ENCODE results near the gene XPO5. TPM values are rescaled to one million over a fixed set of nuclear protein-coding genes. Genes with fewer than 3 reads are reported as not detected.
"Not testable (repeated sequence)": the region's sequence is repeated elsewhere in the genome, so short reads cannot be mapped to it uniquely, and the experiment has no call there.

The XPO5 gene
- total RNA-seq, 1 donor from 2014 or later, result 32.8 TPM

DNA sequence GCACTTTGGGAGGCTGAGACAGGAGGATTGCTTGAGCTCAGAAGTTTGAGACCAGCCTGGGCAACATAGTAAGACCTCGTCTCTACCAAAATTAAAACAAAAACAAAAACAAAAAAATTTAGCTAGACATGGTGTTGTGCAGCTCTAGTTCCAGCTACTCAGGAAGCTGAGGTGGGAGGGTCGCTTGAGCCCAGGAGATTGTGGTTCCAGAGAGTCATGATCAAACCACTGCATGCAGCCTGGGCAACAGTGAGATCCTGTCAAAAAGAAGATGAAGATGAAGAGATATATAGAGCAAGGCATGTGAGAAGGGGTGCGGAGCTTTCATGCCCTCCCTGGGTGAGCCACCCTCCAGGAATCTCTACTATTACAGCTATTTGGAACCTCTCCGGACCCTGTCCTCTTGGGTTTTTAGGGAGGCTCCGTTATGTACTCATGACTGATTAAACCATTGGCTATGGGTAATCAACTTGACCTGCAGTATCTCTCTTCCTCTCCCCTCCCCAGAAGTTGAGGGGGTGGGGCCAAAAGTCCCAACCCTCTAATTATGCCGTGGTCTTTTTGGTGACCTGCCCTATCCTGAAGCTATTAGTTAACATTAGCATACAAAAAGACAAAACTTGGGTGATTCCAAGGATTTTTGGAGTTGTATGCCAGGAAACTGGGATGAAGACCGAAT lies 9.2 kb upstream of the XPO5 start:
- DNase-seq (ENCODE audit: low read depth, low spot score), result no peak

DNA sequence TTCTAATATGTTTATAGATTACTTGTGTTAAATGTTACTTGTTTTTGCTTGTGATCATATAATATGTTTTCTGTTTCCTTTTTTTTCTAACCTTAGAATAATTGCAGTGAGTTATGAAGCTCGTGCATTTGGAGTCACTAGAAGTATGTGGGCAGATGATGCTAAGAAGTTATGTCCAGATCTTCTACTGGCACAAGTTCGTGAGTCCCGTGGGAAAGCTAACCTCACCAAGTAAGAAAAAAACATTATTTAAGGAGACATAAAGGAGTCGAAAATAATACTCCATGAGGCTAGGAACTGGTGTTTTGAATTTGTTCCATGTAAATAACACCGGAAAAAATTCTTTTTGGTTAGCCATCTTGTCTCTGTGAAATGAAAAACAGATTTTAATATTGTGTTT lies 7.1 kb upstream of the XPO5 start:
- DNase-seq (ENCODE audit: low read depth, low spot score), result no peak

DNA sequence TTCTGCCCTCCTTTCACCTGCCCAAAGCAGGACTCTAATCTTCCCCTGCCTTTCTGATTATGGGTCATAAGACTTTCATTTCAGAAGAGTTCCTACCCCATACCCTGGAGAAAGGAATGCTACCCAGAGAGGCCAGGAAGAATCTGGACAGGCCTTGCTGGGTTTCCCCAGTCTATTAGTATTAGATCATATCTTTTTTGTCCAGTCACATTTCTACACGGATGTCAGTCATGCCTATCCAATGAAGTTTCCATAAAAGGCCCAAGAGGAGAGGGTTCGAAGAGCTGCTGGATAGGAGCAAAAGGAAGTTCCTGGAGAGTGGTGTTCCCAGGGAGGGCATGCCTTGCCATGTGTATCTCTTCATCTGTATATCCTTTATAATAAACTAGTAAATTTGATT lies 3.3 kb upstream of the XPO5 start:
- no peak for DNase-seq (ENCODE audit: low read depth, low spot score)

DNA sequence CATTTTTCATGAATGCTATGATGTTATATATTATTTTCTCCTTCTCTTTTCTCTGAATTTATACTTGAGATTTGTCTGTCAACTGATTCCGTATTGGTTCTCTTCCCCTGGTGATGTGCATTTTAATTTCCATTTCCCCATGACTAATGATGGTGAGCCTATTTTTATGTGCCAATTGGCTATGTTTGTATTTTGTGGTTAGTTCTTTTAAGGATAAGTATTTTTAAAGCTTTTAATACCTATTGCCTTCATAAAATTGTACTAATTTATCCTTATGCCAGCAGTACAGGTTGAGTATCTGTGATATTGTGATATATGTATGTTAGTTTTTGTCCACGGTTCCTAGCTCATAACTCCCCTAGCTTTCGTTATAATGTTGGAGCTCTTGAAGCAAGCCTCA lies 2.9 kb upstream of the XPO5 start:
- no peak for DNase-seq (ENCODE audit: low read depth, low spot score)

DNA sequence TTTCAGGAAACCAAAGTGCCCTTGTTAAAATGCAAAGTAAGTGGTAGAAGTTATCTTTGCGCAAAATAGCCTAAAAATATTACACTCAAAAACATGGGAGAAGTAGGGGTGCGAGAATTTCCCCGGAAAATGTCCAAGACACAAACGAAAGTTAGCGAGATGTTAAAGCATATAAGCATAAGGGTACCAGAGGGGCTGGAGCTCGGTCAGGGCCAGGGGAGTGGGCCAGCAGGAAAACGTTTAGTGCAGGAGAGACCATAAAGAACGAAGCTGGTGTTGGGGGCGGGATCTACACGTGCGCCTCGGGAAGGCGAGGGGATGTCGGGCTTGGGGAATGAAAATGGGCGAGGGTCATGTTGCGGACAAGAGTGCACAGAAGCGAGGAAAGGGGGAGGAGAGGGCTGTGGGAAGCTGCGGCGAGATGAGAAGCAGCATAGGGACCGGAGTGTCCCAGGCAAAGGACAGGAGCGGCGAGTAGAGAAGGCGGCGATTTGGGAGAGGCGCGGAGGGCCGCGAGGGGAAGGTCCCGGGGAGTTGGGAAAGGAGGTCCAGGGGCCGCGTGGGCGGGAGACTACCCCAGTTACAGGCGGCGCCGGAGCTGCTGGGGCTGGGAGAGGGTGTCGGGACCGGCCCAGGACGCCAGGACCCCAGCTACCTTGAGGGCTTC lies 600 bp downstream of the XPO5 start:
- DNase-seq (ENCODE audit: low read depth, low spot score), result no peak

DNA sequence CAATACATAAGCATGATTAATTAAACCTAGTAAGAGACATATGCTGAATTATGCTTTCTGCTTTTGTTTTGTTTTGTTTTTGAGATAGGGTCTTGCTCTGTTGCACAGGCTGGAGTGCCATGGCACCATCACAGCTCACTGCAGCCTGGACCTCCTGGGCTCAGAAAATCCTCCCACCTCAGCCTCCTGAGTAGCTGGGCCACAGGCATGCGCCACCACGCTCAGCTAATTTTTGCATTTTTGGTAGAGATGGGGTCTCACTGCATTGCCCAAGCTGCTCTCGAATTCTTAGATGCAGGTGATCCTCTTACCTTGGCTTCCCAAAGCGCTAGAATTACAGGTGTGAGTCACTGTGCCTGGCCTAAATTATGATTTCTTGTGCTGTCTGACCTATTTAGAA lies 3.8 kb downstream of the XPO5 start:
- DNase-seq (ENCODE audit: low read depth, low spot score), result no peak

DNA sequence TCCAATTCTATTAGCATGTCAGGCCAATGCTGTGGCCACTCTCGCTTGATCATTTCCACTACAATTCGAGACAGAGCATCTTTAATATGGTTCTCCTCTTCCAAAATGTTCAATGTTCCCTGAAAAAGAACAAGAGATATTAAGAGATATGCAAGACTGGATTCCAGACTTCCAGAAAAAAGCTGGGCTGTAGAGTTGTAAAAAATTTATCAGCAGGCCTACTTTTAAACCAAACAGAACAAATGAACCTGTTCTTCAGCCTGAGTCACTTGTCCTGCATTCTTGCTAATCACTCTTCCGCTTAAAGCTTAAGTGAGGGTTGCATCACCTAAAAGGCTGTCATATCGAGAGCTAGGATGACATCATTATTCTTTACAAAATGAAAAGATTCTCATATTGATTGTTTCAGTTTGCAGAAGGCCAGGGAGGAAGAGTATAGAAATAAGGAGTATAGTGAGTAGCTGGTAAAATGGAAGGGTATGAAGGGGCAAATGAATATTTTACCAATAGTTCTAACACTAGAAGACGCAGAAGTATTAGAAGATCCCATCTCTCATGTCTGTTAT lies 4.9 kb downstream of the XPO5 start:
- DNase-seq (ENCODE audit: low read depth, low spot score), result no peak

DNA sequence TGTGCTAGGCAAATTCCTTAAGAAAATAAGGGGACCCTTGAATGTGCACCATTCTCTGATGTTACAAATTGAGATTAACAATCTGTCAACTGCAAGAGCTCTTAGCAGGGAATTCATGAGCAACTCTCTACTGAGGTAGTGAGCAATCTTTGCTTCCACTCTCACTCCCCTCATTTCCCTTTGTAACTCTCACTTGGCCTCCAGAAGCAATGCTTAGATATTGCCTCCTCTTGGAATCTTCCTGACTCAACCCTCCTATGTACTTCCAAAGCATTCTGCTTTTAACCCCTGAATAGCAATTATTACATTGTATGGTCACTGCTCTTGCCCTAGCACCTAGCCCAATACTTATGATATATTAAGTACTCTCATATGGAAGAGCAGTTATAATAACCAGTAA lies 16.5 kb downstream of the XPO5 start:
- DNase-seq (ENCODE audit: low read depth, low spot score), result no peak

DNA sequence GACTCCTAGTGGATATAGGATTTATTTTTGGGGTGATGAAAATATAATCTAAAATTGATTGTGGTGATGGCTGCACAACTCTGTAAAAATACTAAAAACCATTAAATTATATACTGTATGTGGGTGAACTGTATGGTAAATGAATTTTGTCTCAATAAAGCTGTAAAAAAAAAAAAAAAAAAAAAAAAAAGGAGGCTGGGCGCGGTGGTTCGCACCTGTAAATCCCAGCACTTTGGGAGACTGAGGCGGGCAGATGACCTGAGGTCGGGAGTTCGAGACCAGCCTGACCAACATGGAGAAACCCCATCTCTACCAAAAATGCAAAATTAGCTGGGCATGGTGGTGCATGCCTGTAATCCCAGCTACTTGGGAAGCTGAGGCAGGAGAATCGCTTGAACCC lies 18.2 kb downstream of the XPO5 start:
- DNase-seq (ENCODE audit: low read depth, low spot score), result not testable (repeated sequence)

DNA sequence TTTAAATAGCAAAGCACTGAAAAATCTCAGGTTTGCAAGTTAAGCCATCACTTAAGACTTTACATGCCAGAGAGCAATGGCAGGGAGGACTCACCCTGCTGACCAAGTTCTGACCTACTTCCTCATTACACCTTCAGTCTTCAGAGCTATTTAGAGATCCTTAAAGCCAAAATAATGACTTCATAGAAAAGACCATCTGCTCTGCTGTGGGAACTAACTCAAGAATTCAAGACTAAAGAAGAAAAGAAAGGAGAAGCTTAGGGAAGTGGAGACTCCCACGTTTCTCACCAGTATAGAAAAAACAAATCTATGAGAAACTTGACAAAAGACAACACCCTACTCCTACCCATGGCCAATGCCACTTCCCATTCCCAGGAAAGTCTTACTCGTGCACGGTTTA lies 28.6 kb downstream of the XPO5 start:
- no peak for DNase-seq (ENCODE audit: low read depth, low spot score)

DNA sequence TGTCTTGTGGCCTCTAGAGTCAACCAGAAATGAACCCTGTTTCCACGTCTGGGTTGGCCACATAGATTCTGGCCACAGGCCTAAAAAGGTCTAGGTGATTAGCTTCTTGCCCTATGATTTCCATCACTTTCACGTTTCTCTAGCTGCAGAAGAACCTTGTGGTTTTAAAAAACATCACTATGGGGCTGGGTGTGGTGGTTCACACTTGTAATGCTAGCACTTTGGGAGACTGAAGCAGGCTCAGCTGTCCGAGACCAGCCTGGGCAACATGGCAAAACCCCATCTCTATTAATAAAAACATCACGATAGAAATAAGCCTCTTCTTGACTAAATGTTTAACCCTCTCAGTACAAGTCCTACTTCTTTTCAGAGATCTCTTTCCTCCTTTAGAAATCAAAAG lies 31.4 kb downstream of the XPO5 start:
- DNase-seq (ENCODE audit: low read depth, low spot score), result no peak

DNA sequence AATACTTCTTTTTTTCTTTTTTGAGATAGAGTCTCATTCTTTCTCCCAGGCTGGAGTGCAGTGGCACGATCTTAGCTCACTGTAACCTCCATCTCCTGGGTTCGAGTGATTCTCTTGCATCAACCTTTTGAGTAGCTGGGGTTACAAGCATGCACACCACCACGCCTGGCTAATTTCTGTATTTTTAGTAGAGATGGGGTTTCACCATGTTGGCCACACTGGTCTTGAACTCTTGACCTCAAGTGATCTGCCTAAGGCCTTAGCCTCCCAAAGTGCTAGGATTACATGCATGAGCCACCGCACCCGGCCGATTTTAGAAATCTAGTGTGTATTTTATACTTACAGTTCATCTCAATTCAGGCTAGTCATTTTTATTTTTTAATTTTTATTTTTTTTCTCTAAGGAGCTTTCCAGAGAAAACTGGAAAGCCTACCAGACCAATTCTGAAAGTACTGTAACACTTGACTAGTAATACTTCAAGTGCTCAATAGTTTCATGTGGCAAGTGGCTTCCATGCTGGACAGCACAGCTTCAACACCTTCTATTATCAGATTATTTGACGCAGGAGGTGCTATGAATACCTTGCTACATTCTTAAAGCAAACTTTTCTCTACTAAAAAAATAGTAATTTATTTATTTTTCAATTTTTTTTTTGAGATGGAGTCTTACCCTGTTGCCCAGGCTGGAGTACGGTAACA lies 33.9 kb downstream of the XPO5 start:
- DNase-seq (ENCODE audit: low read depth, low spot score), result no peak

DNA sequence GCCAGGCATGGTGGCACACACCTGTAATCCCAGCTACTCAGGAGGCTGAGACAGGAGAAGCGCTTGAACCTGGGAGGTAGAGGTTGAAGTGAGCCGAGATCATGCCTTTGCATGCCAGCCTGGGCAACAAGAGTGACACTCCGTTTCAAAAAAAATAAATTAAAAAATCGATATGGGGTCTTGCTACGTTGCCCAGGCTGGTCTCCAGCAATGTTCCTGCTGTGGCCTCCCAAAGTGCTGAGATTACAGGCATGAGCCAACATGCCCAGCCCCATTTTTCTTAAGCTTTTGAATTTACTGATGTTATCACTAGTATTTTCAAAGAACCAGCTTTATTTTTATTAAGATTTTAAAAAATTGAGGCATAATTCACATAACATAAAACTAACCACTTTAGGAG lies 35.3 kb downstream of the XPO5 start:
- no peak for DNase-seq (ENCODE audit: low read depth, low spot score)

DNA sequence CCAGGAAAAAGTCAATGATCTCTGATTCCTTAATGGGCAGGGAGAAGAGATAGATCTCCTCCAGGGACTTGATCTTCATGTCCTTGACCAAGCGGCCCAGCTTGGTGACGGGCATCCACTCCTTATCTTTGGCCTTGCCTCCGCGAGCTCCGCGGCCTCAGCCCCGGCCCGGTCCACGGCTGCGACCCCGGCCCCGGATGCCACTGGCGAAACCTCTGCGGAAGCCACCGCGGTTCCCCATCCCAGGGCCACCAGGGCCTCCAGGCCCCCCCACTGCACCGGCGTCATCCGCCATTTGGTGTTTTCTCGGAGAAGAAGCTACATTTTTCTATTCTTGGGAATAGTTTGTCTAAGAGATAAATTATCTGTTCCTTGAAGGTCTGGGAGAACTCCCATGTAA lies 36.4 kb downstream of the XPO5 start:
- not testable (repeated sequence) for DNase-seq (ENCODE audit: low read depth, low spot score)

DNA sequence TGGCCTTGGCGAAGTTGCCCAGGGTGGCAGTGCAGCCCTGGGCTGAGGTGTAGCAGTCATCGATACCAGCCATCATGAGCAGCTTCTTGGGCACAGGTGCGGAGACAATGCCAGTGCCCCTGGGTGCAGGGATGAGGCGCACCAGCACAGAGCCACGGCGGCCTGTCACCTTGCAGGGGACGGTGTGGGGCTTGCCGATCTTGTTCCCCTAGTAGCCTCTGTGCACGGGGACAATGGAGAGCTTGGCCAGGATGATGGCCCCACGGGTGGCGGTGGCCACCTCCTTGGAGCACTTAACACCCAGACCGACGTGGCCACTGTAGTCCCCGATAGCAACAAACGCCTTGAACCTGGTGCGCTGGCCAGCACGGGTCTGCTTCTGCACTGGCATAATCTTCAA lies 36.9 kb downstream of the XPO5 start:
- not testable (repeated sequence) for DNase-seq (ENCODE audit: low read depth, low spot score)

DNA sequence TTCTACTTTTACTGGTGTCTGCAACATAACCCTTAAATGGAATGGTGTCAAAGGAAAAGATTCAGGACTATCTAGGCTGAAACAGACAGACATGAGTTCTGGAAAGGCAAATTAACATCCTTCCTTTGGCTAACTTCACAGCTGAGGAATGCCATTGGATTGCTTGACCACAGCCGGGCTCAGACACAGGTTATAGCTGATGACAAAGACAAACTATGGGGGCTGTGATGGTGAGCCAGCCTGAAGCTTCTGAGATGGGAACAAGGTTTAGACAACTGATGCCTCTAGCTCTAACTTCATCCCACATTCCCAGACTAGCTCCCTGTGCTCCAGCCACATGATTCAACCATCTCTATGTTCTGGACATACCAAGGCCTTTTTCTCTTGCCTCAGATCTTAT lies 43.6 kb downstream of the XPO5 start:
- no peak for DNase-seq (ENCODE audit: low read depth, low spot score)

DNA sequence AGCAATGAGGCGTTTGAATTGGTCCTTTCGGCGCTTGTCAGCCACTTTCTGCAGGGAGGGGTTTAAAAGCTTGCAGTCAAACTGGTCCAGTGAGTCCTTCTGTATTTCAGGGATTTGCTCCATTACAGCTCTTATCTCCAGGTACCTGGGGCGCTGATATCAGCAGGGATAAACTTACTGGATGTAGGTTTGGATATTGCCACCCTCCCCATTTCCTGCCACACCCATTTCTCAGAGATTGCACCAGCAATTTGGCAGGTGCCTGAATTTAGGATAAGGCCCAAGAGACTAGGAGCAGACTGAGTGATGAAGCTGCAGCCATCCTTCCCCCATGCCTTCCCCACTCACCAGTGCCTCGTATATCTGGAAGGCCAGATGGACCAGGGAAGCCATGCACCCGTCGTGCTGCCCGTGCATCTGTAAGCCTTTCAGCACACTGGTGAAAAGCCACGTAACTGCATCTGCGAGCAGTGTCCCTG lies 51.3 kb downstream of the XPO5 start:
- DNase-seq (ENCODE audit: low read depth, low spot score), result no peak

DNA sequence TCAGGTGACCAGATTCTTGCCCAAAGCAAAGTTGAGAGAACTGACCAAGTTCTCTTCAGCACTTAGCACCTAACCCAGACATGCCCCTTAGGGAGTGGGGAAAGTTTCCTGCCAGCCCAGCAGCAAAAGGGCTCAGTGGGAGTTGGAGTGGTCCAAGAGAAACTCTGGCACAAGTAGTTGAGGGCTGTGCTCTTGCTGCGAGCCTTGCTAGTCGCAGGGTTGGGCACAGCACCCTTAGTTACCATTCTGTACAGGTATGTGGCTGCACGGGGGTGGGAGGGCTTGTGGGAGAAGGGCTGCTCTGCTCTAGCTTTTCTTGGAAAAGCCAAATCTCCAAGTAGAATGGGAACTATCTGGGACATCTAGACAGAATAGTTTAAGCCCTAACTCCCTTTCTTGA lies 52.6 kb downstream of the XPO5 start:
- DNase-seq (ENCODE audit: low read depth, low spot score), result no peak

DNA sequence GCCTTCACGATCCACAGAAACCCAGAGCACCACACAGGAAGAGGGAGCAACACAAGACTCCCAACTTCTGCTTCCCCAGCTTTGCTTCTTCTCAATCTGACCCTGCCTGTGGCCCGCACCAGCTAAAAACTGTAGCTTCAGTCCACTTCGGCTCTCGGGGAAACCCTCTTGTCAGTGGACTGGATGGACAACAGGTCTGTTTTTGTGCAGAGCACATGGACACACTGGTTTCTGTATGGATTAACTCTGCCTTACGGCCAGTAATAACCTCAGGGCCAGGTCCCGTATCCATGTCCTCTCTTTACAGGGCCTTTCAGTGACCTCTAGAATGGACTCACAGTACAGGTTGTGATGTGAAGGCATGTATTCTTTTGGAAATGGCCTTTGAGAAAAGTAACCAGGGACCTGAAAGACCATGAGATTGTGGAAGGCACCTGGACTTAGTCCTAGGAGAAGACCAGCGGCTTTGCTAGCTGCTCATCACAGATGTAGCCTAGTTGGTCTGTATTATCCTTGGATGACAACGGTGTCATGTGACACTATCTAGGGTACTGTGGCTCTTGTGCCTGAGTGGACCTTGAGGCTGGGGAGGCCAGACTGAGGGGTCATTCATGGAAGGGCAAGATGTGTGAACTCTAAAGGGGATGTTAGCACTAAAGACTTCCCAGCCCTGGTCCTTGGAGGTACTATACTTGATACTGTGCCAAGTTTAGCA lies 53.1 kb downstream of the XPO5 start:
- DNase-seq (ENCODE audit: low read depth, low spot score), result no peak

DNA sequence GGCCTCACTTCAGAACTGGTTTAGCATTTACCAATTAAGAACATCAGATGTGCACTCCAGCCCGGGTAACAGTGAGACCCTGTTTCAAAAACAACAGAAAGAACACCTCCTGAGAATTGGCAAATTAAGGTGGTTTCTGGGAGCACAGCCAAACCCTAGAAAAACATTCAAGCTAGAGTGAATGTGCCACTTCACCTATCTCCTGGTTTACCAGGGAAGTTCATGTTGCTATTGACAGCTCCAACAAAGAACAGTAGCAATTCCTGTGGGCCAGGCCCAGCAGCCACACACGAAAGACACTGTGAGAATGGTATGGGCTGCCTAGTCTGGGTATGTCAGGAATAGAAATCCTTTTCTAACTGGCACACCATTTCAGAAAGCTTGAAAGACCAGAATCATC lies 54.0 kb downstream of the XPO5 start:
- no peak for DNase-seq (ENCODE audit: low read depth, low spot score)

DNA sequence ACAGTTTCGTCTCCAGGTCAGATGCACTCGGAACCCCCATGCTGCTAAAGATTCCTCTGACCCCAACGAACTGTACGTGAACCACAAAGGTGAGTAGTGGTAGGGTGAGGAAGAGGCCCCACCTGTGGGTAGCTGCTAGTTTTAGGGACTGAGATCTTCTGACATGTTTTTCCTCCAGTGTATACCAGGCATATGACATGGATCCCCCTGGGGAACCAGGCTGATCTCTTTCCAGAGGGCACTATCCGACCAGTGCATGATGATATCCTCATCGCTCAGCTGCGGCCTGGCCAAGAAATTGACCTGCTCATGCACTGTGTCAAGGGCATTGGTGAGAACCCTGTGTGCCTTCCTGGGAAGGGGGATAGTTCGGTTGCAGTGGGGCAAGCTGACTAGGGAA lies 55.7 kb downstream of the XPO5 start:
- no peak for DNase-seq (ENCODE audit: low read depth, low spot score)
